Measurements from ENCODE around the gene STPG3.

Gene STPG3

GRCh38 chr9:137297966-137298365 is 46.9 kb downstream of the STPG3 start:
- H3K4me3 ChIP-seq (ENCODE audit: low read length): no peak overlapping the region
- DNase-seq (ENCODE audit: low read depth): no peak
- no peak for TF ChIP-seq CTCF (conservative IDR thresholded peaks at IDR 0.05; ENCODE audit: low read depth, low read length)

DNA sequence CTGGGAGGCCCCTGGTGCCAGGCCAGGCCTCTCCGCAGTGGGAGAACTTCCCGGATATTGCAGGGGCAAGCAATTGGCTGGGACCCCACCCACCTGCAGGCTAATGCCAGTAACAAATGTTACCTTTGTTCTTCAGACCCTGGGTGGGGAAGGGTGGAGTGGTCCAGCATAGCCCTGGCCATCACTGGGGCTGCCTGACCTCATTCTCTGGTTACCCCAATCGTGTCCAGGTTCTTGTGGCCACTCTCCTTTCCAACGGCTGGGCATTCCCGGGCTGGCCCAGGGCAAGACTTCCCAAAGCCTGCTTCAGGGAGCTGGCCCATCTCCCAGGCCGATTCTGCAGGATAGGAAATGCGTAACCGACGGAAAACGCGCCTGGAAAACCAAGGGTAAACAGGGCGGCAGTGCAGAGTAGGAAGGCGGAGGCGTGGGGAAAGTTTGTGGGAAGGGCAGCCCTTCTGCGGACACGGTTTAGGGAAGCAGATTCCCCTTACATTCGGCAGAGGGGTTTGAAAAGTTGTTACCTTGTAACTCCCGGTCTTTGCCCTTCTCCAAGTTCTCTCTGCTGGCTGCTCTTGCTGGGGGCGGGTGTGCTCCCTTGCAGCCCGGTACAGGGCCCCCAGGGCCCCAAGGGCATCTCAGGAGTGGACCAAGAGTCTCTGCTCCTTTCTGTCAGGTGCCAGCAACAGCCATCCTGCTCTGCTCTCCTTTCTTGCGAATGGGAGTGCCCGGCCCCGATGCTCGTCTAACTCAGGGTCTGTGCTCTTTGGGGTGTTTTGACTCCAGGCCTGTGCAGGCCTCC is 47.5 kb downstream of the STPG3 start:
- no peak for TF ChIP-seq CTCF (conservative IDR thresholded peaks at IDR 0.05; ENCODE audit: low read depth, low read length)
- H3K4me3 ChIP-seq (ENCODE audit: low read length): no peak overlapping the region
- DNase-seq (ENCODE audit: low read depth): no peak

DNA sequence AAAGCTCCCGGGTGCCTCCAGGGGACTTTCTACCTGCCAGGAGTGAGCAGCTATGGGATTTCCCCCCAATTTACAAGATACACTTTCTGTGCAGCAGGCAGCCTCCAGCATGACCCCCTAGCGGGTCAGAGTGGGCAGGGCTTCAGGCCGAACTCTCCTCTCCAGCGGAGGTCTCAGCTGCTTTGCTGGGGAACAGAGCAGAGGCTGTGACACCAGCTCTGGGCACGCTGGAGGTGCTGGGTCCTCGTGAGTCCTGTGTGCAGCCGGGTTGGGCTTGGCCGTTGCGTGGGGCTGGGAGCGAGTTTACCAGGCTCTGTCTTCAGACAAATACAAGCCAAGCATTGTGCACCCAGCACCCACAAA is 48.1 kb downstream of the STPG3 start:
- DNase-seq (ENCODE audit: low read depth): no peak
- TF ChIP-seq CTCF (conservative IDR thresholded peaks at IDR 0.05; ENCODE audit: low read depth, low read length): no peak
- no peak overlapping the region for H3K4me3 ChIP-seq (ENCODE audit: low read length)

DNA sequence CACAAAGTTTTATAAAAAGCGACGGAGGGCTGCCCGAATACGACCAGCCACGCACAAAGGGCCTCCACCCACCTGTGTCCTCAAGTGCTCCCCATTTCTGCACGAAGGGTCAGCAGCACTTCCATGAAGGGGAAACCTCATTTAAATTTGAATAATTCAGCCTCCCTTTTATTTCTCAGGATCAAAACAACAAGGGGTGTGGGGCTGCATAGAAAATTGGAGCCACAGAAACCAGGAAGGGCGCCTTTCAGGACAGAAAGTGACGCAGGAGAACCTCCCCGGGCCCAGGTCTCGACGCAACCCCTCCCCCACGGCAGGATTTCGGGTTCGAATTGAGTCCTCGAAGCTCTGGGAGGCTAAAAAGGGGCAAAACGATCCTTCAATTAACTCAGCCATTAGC is 48.9 kb downstream of the STPG3 start:
- peak overlapping the region; percentile 7 for H3K4me3 ChIP-seq (ENCODE audit: low read length)
- TF ChIP-seq CTCF (conservative IDR thresholded peaks at IDR 0.05; ENCODE audit: low read depth, low read length): no peak
- DNase-seq (ENCODE audit: low read depth): no peak

DNA sequence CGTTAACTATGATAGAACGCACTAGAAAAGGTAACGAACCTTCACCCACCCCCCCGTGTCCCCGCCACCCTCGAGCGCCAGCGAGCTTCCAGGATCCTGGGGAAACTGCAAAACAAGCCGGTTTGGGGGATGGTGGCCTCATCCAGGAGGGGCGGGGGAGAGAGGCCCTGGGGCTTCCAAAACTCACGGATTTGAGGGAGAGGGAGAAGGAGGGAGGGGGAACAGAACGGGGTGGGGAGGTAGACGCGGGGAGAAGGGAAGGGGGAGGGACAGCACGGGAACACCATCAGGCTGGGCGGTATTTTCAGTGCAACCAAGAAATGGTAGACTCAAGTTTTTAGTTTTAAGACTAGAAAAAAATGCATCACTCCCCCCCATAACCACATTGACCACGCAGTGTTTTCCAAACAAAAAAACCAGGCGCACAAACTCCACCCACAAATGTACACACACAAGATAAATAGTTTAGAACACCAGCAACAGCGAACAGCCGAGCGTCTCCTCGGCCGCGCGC is 49.5 kb downstream of the STPG3 start:
- TF ChIP-seq CTCF (conservative IDR thresholded peaks at IDR 0.05; ENCODE audit: low read depth, low read length): no peak
- H3K4me3 ChIP-seq (ENCODE audit: low read length): peak overlapping the region; percentile 50
- no peak for DNase-seq (ENCODE audit: low read depth)

- no peak for DNase-seq (ENCODE audit: low read depth)
- peak overlapping the region; percentile 50 for H3K4me3 ChIP-seq (ENCODE audit: low read length)
These were observed 50.2 kb downstream of the STPG3 start for GRCh38 chr9:137301081-137301947.

More at GRCh38 chr9:137301081-137301947, 50.2 kb downstream of the STPG3 start:
- no peak for TF ChIP-seq CTCF (conservative IDR thresholded peaks at IDR 0.05; ENCODE audit: low read depth, low read length)
